Measurements from ENCODE around the gene ANGEL1. TPM values are rescaled to one million over a fixed set of nuclear protein-coding genes. Genes with fewer than 3 reads are reported as not detected.

Gene ANGEL1
- total RNA-seq, 4 donors from 2014 or later = 9.8 to 15.7 (median 13.0) TPM

DNA sequence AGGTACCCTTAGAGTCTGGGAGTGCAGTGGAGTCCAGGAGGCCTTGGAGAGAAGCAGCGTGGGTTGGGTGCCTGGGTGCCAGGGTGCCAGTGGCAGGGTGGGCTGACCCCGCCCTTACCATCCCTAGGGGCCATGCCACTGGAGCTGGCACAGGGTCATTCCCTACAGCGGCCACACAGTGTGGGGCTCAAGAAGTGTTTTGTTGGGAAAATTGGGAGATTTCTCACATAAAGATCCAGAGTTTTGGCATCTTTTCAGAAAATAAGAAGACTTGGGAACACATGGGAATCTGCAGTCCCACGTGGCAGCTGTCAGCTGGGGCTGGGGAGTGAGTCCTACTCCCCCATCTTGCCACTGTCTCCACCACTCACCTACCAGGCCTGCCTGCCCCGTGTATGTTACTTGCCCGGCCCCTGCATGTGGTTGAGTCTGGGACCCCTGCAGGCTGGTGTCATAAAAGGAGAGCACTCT lies 47.2 kb downstream of the ANGEL1 start:
- Histone ChIP-seq H3K4me3 (no peak overlapping the region), H3K4me1 (peaks cover 0 to 38% (median 9%) of the 10 kb centered on the region in 4 donors), H3K27ac (no peak overlapping the region), H3K9me3 (no peaks in the 10 kb centered on the region), H3K36me3 (no peaks in the 10 kb centered on the region), H3K27me3 (no peaks in the 10 kb centered on the region)
- DNase-seq = peak in 2 of 3 donors; percentile 11 to 39
- TF ChIP-seq, protein P1, sequence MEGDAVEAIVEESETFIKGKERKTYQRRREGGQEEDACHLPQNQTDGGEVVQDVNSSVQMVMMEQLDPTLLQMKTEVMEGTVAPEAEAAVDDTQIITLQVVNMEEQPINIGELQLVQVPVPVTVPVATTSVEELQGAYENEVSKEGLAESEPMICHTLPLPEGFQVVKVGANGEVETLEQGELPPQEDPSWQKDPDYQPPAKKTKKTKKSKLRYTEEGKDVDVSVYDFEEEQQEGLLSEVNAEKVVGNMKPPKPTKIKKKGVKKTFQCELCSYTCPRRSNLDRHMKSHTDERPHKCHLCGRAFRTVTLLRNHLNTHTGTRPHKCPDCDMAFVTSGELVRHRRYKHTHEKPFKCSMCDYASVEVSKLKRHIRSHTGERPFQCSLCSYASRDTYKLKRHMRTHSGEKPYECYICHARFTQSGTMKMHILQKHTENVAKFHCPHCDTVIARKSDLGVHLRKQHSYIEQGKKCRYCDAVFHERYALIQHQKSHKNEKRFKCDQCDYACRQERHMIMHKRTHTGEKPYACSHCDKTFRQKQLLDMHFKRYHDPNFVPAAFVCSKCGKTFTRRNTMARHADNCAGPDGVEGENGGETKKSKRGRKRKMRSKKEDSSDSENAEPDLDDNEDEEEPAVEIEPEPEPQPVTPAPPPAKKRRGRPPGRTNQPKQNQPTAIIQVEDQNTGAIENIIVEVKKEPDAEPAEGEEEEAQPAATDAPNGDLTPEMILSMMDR (IDR thresholded peaks at IDR 0.05) = no peak
- no peak for TF ChIP-seq POLR2A (IDR thresholded peaks at IDR 0.05)

DNA sequence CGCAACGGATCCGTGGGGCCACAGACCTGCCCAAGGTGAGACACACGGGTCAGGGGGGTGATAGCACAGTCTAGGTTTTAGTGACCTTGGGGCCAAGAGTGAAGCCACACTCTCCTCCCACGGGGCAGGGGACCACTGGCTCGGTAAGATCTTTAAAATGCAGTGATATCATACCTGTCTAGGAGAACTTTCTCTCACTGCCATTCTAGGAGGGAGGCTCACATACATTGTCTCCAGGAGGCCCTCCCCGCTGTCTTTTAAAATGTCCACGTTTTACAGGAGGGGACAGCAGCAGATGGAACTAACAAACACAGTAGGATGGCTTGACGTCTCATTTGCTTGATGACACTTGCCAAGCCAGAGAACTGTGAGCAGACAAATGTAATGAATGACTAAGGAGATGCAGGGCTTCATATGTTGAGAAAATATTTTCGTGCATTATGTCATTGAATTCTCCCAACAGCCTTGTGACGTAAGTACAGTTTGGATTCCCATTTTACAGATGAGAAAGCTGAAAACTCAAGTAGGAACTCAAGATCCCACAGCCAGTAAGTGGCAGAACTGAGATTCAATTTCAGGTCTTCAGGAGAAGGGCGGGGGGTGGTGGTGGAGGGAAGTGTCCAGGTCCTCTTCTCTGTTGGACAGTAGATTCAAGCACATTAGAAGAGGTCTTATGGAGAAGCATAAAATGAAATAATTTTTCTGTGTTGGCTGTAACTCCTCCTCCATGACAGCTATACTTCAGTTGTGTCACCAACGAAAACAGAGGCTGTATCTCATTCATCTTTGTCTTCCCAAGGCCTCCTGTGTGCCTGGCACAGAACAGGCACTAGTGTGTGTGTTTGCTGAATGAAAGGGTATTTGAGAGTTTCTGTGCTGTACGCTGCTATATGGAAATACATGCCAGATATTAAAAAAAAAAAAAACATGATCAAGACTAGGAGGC lies 49.3 kb downstream of the ANGEL1 start:
- Histone ChIP-seq H3K4me1 (peaks cover 0 to 38% (median 6%) of the 10 kb centered on the region in 4 donors), H3K9me3 (no peaks in the 10 kb centered on the region), H3K27ac (peak overlapping the region in 2 of 4 donors; percentile 77 to 84), H3K27me3 (no peaks in the 10 kb centered on the region), H3K36me3 (no peaks in the 10 kb centered on the region), H3K4me3 (peak overlapping the region in 2 of 4 donors; percentile 84 to 90)
- peak in 1 of 3 donors; percentile 14 for DNase-seq
- TF ChIP-seq POLR2A (IDR thresholded peaks at IDR 0.05) = no peak
- TF ChIP-seq, protein P1 (IDR thresholded peaks at IDR 0.05) = no peak

DNA sequence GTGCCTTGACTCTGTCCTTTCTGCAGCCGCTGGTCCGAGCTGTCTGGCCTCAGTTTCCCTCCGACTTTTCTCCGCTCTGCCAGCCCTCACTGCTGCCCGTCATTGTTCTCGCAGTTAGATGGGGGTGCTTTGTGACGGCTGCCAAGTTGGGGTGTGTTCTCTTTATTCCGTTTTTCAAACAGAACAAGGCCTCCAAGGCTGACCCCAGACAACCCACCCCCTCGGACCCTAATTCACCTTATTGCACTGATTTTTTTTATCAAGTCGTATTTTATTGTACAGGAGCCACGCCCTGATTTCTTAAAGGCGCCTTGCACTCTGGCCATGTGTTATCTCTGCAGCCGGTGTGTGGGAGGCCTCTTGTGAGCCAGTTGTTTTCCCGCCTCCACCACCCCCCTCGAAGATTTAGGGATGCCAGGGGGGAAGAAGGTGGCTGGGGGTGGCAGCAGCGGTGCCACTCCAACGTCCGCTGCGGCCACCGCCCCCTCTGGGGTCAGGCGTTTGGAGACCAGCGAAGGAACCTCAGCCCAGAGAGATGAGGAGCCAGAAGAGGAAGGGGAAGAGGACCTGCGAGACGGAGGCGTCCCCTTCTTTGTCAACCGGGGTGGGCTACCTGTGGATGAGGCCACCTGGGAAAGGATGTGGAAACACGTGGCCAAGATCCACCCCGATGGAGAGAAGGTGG lies 50.1 kb downstream of the ANGEL1 start:
- peak overlapping the region; percentile 72 to 90 (median 84) for H3K4me3 ChIP-seq
- TF ChIP-seq, protein P1 (IDR thresholded peaks at IDR 0.05) = no peak
- TF ChIP-seq POLR2A (IDR thresholded peaks at IDR 0.05) = no peak

DNA sequence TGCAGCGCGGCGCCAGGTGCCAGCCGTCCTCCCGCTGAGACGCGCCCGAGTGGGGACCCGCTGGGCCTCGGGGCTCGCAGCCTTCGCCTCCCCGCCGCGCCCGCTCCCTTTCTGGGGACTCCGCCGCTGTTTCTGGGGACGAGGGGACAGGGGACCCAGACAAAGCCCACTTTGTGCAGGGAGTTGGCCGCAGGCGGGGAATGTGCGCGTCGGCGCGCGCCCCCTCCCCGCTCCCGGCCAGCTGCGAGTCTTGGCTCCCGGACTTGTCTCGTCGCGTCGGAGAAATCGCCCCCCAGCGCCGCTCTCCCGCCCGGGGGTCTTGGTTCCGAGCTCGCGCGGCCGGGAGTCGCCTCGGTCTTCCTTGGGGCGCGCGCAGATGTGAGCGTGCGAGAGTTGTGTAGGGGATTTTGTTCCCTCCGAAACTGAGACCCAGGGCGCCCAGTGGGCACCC lies 50.7 kb downstream of the ANGEL1 start:
- Histone ChIP-seq H3K36me3 (no peaks in the 10 kb centered on the region), H3K27me3 (no peaks in the 10 kb centered on the region), H3K27ac (peak overlapping the region in 3 of 4 donors; percentile 77 to 84 (median 82)), H3K9me3 (no peaks in the 10 kb centered on the region), H3K4me3 (peak overlapping the region; percentile 72 to 90 (median 84)), H3K4me1 (peaks cover 0 to 30% (median 5%) of the 10 kb centered on the region in 4 donors)
- no peak for TF ChIP-seq POLR2A (IDR thresholded peaks at IDR 0.05)
- peak in 1 of 3 donors; percentile 14 for DNase-seq

More for the DNA sequence above, 50.1 kb downstream of the ANGEL1 start:
- Histone ChIP-seq H3K4me1 (peaks cover 0 to 31% (median 5%) of the 10 kb centered on the region in 4 donors), H3K27me3 (no peaks in the 10 kb centered on the region), H3K36me3 (no peaks in the 10 kb centered on the region), H3K27ac (peak overlapping the region in 3 of 4 donors; percentile 77 to 84 (median 82)), H3K9me3 (no peaks in the 10 kb centered on the region)
- peak in 2 of 3 donors; percentile 15 to 34 for DNase-seq

DNA sequence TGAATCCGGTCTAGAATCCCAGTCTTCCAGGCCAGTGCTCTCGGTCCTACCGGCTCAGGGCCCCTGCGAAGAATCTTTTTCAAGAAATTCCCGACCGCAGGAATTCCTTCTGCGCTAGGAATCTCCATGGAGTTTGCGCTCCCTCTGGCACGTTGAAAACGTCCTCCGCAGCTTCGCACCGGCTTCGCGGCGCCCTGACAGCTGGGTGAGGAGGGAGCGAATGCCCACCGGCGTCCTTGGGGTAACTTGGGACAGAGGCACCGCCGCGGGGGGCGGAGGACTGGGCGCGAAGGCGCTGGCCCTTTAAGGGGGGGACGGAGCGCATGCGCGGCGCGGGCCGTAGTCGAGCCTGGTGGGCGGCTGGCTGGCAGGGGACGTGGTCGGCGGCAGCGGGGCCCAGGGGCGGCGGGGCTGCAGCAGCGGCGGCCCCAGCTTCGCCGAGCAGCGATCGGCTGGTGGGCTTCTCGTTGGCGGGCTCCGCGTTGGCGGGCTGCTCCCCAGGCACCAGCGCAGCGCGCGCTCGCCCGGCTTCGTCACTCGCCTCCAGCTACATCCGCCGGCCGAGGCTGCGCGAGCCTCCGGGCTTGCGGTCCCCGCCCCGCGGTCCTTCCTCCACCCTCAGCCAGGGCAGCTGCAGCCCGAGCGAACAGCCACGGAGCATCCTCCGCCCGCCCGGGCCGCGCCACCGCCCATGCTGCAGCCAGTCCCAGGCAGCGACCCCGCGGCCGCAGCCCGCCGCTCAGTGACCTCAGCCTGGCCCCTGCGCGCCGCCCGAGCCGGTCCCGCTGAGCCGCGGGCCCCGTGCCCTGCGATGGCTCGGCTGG lies 51.3 kb downstream of the ANGEL1 start, which contains the start of gene VASH1:
TSS of gene VASH1 (plus strand) at position 333 of the 824 bp plus-strand sequence. CDS start 1,354 bp downstream, outside the sequence.
- peak; percentile 49 to 77 (median 69) for DNase-seq
- TF ChIP-seq, protein P1 (IDR thresholded peaks at IDR 0.05) = no peak
- no peak for TF ChIP-seq POLR2A (IDR thresholded peaks at IDR 0.05)
- Histone ChIP-seq H3K27me3 (no peaks in the 10 kb centered on the region), H3K4me1 (peaks cover 0 to 30% (median 5%) of the 10 kb centered on the region in 4 donors), H3K9me3 (no peaks in the 10 kb centered on the region), H3K4me3 (peak within 1 kb of the TSS; percentile 72 to 90 (median 84)), H3K27ac (peak within 1 kb of the TSS; percentile 51 to 84 (median 80)), H3K36me3 (no peaks in the 10 kb centered on the region)
